SKM-1 treated with dmso at 0.1 percent for 144 hours (cell line): ENCODE data around the gene FREM1.

Source experiments
- DNase-seq: peaks from one replicate; lab custom pipeline; 2025; ENCODE audit not compliant: unreplicated experiment; lab: John Stamatoyannopoulos, UW

FREM1 gene

DNA sequence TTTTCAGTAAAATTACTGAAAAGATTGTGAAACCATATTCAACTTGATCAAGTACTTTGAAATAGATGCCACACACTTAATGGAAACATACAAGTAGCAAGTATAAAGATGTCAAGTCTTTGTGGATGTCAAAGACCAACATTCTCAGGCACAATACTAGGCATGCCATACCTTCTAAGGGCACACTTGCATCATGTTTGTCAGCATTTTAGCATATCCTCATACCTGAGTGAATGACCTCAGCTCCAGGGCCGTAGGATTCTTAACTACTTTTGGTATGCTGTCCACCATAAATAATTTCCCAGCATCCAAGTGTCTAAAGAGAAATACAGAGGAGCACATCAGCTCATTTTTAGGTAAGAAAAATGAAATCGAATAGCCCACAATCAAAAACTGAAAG, 86.4 kb downstream of the FREM1 start:
- no peak for DNase-seq

DNA sequence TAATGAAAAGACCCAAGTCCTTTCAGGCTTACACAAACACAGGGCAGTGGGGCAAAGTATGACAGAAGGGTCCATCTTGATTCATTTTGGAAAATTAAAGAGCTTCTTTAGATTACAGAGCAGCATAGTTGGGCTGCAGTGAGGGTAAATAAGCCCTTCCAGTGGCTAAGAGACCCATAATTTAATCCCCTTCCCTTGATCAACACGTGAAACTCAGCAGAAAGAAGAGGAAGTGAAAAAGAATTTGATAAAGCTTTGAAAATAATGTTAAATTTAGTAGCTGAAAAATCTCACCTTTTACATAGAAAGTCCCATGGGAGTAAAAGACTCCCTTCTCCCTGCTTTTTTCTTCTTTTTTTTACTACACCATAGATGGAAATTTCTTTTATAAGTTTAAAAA, 87.6 kb downstream of the FREM1 start:
- DNase-seq = no peak

DNA sequence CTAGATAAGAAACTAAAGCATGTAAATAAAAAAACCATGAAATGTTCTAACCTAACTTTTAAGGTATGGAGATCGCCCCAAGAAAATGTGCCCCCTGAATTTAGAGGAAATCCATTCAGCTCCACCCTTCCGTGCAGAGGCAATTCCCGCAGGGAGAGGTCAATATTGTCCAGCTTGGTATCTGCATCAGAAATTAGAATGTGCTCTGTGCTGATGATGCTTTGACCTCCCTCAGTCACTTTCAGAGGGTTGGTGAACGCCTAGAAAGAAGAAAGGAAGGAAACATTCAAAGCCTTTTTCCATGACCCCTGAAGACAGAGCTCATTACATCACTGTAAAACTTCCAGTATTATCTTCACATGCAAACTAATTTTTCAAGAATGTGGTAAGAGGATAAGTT, 91.0 kb downstream of the FREM1 start:
- no peak for DNase-seq

DNA sequence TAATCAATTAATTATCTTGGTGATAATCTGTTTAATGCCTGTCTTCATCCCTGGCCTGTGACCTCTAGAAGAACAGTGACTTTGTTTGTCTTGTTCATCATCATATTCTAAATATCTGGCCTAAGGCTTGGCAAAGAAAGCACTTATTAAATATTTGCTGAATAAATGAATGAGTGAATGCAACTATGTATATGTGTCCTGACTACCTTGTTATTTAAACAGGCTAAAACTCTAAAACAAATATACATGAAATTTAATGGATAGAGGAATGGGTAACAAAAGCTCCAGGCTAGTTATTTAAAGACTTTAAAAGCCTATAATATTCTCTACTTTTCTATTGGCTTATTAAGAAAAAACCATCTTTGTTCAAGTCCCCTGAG, 96.0 kb downstream of the FREM1 start:
- DNase-seq = no peak

DNA sequence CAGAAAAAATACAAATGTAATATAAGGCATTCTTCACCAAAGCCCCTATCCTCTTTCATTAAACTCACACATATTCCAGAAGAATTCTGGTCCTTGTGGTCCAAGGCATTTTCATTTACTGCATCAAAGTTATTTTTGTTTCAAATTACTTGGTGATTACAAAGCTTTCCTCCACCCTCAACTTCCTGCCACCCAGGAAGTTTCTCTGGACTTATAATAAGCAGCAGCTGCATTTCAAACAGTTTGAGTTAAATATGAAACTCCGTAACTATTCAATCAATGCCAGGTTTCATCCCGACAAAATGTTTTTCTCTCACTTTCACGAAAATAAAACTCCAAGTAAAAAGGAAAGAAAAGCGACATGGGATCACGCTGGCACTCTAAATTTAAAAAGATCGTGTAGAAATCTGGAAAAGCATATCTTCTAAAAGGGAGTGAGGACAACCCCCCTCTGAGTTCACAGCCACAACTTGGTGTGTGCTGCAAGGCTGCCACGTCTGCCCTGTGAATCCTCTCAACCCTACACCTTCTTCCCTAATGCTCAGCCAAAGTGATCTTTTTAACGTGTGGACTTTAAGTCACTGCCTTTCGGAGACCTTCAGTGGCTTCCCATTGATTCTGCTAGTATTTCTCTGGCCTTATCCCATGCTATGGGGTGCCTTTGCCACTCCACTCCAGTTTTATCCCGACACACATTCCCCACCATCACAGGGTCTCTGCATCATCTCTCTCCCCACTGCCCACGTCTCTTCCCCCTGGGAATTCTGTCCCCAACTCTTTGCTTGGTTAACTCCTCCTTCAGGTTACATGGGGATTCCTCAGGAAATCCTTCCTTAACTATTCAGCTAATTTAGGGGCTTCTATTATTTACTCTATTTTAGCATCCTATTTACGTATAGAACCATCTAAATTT, 96.6 kb downstream of the FREM1 start:
- DNase-seq = no peak

DNA sequence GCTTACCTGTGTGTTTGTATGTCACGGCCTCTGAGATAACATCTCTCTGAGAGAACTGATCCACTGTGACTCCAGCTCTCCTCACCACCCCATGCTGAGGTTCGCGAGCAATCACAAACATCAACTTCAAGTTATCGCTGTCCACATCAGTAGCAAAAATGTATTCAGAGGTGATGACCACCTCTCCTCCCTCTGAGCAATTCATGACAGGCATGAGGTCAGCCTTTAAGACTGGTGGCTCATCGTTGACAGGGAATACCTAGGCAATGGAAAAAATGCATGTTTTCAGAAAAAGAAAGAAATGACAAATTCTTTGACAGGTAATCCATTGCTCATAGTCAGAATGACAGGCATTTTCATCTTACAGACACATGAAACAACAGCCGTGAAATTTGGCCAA, 97.4 kb downstream of the FREM1 start:
- no peak for DNase-seq

DNA sequence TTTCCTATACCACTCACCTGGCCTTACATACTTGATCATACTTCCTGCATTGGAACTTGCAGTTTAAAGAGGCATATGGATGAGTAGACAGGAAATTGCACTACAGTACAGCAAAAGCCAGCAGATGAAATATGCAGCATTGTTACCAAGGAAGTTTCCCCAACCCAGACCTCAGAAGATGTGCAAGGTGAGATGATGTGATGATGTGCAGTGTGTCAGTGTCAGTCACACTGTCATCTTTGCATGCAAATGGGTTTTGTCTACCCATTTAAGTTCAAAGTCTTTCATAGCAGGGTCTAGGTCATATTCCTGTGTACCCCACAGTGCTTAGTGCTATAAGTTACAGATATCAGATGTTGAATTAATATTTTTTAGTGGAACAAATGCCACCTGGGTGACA, 98.4 kb downstream of the FREM1 start:
- DNase-seq = no peak

DNA sequence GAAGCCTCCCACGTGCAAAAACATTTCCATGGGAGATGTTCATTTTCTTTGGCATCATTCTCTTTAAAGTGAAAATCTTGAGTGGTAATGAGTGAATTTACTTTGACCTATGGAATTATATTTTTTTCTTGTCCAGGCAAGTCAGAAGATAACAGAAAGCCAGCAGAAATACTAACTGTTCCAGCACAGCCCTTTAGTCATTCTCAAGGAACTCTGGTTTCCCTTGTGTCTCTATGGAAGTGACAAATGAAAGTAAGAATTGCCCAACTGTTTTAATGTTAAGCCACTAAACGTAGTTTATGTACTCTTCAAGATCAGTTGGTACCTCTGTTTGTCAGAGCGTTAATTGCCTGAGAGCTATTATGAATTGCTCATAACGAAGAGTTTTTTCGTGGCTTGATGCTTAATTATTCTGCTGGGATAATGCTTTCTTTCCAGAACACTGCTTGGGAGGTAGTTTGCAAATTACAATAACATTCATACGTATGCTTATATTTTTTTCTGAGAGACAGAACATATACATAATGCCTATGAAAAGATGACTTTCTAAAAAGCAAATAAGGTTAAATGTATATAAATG, 103.2 kb downstream of the FREM1 start:
- no peak for DNase-seq

DNA sequence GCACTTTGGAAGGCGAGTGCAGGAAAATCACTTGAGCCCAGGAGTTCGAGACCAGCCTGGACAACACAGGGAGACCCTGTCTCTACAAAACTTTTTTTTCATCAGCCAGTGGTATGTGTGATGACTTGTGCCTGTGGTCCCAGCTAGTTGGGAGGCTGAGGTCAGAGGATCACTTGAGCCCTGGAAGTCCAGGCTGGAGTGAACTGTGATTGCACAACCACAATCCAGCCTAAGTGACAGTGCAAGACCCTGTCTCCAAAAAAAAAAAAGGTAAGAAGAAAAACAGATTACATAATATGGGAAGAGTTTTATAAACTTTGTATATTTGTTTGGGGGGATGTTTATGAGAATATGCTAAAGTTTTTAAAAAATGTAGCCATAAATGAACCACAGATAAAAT, 111.2 kb downstream of the FREM1 start:
- no peak for DNase-seq

DNA sequence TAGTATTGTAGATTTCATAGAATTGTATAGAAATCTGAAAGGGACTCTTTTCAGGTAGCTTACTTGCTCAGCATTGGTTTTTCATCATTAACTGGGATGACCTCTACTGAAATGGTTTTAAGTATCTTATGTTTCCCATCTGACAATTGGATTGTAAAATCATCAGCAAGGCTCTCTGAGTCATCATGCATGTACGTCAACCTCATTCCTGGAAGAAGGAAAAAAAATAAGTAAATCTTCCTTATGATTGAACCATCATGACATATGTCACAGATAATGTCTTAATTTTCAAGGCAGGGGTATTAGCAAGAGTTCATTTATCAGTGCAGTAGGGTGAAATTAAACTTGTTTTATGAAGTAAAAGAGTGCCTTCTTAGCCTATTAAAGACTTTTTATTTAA, 112.8 kb downstream of the FREM1 start:
- DNase-seq = no peak

DNA sequence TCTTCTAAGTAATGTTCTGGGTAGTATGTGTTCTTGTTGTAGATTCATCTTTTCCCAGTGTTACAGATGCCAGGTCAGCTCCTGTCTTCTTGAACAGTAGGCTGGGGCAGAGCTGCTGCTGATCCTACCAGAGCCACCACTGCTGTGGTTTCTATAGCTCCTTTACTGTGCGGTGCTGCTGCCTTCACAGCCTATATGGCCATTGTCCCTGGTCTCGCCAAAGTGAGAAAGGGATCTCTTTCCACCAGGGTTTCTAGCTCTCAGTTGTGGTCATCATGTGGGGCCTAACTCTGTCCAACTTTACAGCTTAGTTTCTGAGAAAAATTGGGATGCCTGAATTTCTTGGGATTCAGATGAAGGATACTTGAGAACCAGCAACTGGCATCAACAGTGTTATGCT, 116.8 kb downstream of the FREM1 start:
- DNase-seq = no peak

DNA sequence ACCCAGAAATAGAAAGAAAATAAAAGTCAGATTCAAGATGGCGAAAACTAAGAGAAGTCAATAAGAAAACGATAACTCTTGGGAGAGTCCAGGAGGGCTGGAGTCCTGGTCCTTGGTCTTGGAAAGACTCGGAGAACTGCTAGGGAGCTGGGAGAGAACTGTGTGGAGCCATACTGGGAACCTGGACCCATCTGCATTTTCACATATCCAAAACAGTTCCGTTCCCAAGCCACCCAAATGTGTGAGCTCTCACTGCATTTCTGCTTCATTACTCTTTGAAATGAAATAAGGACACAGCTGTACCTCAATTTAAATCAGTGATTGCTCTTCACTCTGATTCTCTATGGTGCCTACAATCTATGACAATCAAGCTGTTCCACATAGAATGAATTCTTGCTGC, 119.6 kb downstream of the FREM1 start:
- DNase-seq = no peak

DNA sequence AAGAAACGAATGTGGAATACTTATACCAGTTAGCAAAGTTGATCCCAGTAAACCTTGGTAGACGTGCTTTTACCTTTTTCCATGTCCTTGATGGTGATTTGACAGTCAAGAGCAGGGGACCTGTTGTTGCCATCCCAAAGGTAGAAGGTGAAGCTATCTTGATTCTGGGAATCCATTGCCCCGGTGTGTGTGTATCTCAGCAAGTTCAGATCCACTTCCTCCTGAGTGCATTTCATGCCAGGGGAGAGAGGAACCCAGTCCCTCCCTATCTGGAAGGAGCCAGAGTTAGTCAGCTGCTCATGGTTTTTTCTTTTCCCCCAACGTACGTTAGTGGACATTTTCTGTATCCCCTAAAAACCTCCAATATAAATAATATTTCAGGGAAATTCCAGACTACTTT, 121.4 kb downstream of the FREM1 start:
- no peak for DNase-seq

DNA sequence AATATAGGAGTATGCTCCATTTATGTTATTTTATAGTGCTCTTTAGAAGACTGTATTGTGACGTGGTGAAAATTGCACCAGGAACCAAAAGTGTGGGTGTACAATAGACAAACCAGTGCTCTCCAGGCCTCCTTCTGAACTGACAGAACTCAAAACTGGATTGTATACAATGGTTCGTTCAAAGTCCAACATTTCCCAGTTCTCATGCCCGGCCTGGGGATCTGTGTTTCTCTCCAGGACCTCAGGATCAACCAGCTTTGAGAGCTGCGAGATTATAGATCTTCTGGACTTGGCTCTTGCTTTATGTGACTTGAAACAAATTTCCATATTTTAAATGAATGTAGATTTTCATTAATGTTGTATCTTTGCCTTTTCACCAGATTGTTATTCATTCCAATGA, 126.9 kb downstream of the FREM1 start:
- DNase-seq = no peak

DNA sequence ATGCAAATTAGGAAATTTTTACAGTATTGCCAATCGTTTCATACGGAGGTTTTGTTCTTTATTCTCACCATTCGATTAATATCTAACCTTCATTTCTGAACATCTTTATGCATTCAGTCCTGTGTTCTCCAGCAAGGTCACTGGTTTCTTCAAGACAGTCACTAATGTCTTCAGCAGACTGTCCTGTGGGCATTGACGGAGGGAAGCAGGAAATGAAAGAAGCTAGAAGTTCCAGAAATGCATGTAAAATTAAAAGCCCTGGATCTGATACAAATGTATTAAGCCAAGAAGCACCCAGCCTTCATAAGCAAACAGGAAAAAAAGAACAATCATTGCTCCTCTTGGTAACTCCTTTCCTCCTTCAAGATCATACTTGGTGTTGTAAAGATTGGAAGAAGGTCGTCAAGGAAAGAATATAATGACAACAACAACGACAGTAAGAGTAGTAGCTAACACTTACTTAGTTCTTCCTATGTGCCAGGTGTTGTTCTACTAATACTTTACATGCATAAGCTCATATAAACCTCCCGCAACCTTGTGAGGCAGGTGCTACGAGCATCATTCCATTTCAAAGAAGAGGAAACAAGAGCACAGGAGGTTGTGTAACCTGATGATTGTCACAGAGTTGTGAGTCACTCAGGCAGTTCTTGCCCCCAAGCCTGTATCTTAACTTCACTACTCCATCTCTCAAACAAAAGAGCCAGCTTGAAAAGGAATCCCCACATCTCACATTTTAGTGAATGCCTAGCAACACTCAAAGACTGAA, 127.8 kb downstream of the FREM1 start:
- no peak for DNase-seq

DNA sequence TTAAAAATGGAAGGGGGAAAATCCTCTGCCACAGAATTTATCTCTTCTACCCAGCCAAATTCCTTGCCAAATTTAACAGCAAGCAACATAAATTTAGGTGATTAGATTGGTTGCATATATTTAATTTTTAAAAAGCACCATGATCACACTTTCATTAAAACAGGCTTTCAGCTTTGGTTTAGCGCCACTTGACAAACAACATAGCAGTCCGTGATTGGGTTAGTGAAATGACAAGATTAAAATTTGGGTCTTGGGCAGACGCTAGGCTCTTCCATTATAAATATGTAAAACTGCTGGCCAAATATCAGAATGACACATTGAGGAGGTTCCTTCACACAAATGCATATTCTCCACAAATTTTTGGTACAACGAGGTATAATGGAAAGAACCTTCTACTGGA, 129.5 kb downstream of the FREM1 start:
- DNase-seq = no peak

DNA sequence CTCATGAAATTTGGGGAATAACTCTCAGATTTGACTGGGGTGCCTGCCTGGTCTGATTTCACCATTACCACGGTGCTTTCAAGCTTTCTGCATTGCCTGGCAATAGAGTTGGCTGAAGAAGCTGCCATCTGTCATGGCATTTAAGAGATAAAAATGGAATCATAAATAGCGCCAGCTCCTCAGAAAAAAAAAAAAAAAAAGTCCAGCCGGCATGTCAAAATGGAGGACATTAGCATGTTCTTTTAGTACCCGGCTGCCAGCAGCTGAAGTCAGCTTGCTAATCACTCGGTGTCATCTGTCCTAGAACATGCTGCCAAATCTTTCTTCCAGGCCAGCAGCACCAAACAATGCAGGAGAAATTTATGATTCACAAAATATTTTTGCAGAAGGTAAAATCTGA, 130.0 kb downstream of the FREM1 start:
- DNase-seq = no peak

DNA sequence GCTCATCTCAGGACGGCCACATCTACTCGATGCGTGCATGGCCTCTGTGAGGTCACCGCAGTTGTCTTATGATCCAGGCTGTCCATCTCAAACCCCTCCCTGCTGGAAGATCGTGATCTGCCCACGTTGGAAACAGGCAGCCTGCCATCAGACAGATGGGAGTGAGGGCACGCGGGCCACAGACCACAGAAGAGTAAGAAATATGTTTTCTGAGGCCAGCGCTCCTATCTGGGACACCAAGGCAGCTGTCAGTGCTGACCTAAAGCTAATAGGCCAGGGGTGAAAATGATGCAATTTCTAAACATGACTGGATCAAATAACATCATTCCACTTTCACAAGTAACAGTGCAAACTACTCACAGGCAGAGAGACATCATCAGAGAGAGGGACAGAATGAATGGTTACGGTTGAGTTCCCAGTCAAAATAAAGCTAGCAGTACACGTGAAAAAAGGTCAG, 130.6 kb downstream of the FREM1 start:
- no peak for DNase-seq

DNA sequence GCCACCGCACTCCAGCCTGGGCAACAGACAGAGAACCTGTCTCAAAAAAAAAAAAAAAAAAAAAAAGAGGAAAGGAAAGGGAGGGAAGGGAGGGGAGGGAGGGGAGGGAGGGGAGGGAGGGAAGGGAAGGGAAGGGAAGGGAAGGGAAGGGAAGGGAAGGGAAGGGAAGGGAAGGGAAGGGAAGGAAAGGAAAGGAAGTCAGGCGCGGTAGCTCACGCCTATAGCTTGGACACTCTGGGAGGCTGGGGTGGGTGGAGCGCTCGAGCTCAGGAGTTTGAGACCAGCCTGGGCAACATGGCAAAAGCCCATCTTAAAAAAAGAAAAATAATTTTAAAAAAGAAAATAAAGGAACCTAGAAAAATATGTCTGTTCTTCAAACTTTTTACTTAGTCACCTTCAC, 131.7 kb downstream of the FREM1 start:
- no peak for DNase-seq

DNA sequence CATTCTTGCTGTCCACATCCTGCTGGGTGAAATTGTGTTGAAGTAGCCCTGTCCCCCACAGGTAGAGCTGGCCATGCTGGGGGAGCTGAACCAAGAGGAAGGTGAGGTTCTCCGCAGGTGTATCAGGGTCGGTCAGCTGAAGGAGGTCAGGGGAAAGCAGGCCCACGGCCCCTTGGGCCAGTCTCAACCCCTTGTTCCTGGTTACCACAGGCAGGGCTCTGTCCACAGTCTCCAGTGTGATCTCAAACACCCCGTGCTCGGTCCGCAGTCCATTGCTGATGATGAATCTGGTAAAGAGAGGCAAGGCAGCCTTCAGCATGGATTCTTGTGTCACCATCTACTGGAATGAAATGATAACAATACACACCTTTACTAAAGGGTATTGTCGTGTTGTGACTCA, 134.3 kb downstream of the FREM1 start:
- DNase-seq = no peak

DNA sequence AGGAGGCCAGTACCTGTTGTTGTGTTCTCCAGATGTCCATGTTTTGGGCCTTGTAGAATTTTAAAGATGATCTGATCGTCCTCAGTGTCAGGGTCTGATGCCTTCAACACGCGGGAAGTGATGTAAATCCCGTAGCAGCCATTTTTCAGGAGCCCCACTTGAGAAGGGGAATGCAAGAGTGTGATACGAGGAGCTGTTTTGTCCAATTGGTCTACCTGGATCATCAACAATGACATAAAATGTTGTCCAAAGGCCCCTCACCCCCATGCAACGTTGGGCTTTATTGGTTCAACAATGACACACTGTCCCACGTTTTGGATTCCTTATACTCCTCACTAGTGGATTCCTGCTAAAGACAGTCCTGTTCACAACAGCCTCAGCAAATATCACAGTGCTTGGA, 139.6 kb downstream of the FREM1 start:
- DNase-seq = no peak

DNA sequence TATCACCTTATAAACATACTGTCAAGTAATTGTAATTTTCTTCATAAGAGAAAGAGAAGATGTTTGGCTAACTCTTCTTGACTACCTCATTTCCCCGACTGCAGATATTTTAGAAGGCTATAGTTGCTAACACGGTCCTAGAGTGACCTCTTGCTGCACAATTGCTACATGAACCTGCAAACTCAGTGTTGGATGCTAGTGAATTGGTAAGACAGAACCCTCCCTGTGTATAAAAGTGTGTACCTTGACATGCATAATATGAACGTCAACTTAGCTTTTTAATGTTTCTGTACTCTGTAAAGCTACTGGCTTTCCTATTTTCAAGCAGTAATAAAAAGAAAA, 141.0 kb downstream of the FREM1 start:
- DNase-seq = no peak
